T-helper 17 cell (primary cell): ENCODE results near the gene EFNA1. TPM values are rescaled to one million over a fixed set of nuclear protein-coding genes. Genes with fewer than 3 reads are reported as not detected.

Experiments used
- ATAC-seq: fragments of 150-1000 bp; cut with Tn5 transposase; 2 replicates; pipeline ENCODE4 v1.10.0; 2021; ENCODE audit warnings: mild to moderate bottlenecking, moderate library complexity
- DNase-seq, 3 donors: peaks; one replicate each; pipeline versions ENCODE4 v3.0.0 to v3.0.0-alpha.2; 2020 to 2021
- H3K9me3 ChIP-seq: one replicate; pipeline ENCODE4 v1.7.0; 2013; ENCODE audit warnings: low read length, mild to moderate bottlenecking; ENCODE audit not compliant: control insufficient read depth, poor library complexity, severe bottlenecking
- H3K27ac Mint-ChIP-seq: one replicate; pipeline ENCODE4 v1.8.0; 2022; ENCODE audit warnings: mild to moderate bottlenecking, moderate library complexity, mixed read lengths
- H3K27me3 Mint-ChIP-seq: one replicate; pipeline ENCODE4 v1.8.0; 2022; ENCODE audit warnings: mixed read lengths
- H3K36me3 Mint-ChIP-seq: one replicate; pipeline ENCODE4 v1.8.0; 2022; ENCODE audit warnings: low read depth, mixed read lengths
- H3K4me1 Mint-ChIP-seq: one replicate; pipeline ENCODE4 v1.8.0; 2022; ENCODE audit warnings: mild to moderate bottlenecking, mixed read lengths
- H3K4me3 Mint-ChIP-seq: one replicate; pipeline ENCODE4 v1.8.0; 2022; ENCODE audit warnings: mild to moderate bottlenecking, moderate library complexity, mixed read lengths
- total RNA-seq, 4 donors: library from RNA in 2 of 4; stranded (reverse) in 2 of 4; gene quantifications; one replicate each; pipeline ENCODE4 v1.2.3 and lab custom pipeline; 2022 to 2026

Gene EFNA1
- total RNA-seq, 2 donors from 2014 or later: 1.0 TPM; not detected in 1

DNA sequence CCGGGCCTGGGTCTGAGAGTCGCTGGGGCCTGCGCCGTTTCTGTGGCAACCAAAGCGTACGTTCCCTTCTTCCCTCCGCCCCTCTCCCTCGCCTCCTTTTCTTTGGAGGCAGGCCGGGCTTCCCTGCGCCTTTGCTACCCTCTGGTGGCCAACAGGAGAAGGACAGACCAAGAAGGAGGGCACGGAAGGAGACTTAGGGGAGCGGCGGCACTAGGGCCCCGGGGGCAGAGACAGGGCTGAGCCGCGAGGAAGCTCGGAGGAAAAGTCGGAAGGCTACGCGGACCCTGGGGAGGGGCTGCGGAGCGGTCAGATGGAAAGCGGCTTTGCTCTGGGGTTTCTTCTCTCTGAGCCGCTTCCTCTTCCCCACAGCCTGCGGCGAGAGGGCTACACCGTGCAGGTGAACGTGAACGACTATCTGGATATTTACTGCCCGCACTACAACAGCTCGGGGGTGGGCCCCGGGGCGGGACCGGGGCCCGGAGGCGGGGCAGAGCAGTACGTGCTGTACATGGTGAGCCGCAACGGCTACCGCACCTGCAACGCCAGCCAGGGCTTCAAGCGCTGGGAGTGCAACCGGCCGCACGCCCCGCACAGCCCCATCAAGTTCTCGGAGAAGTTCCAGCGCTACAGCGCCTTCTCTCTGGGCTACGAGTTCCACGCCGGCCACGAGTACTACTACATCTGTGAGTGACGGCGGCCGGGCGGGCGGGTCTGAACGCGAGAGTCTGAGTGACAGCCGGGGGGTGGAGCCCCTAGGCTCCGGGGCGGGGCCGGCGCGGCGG, 42.8 kb upstream of the EFNA1 start:
- peak overlapping the region; percentile 91 for H3K27ac Mint-ChIP-seq
- ATAC-seq (peak; percentile 81), DNase-seq (peak; percentile 84 to 88 (median 85))
- H3K36me3 Mint-ChIP-seq: peaks cover 4% of the 10 kb centered on the region
- peaks cover 37% of the 10 kb centered on the region for H3K4me1 Mint-ChIP-seq
- no peaks in the 10 kb centered on the region for H3K9me3 ChIP-seq
- peak overlapping the region; percentile 96 for H3K4me3 Mint-ChIP-seq
- peaks cover 23% of the 10 kb centered on the region for H3K27me3 Mint-ChIP-seq

DNA sequence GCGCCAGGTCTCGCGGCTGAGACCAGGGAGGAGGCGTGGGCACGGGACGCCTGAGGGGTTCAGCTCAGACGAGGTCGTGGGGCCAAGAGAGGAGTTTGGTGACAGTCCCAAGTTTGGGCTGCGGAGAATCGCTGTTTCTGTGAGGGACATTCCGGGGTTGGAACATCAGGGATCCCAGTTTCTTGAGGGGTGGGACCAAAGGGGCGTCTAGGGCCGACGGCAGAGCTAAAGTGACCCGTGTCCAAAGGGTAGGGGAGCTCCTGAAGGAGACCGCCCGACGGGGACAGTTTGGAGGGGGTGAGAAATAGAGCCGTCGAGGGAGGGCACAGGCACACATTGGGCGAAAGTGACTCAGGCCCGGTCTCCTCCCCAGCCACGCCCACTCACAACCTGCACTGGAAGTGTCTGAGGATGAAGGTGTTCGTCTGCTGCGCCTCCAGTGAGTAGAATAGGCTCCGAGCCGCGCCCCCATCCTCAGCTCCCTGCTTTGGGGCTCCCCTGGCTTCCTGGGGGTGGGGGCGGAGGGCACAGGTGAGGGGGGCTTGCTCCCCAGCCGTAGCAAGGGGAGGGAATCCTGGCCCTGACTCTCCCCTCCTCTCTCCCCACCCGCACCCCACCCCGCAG, 42.1 kb upstream of the EFNA1 start:
- ATAC-seq: peak; percentile 37

GRCh38 chr1:155086128-155086741, 41.4 kb upstream of the EFNA1 start:
- Mint-ChIP-seq H3K4me1 (peaks cover 35% of the 10 kb centered on the region), H3K4me3 (peak overlapping the region; percentile 96), H3K27me3 (peaks cover 21% of the 10 kb centered on the region), H3K27ac (peak overlapping the region; percentile 91), H3K36me3 (peaks cover 4% of the 10 kb centered on the region)
- ATAC-seq (peak; percentile 22), DNase-seq (peak; percentile 73 to 81 (median 74))
- H3K9me3 ChIP-seq: no peaks in the 10 kb centered on the region

More for the DNA sequence above, 42.1 kb upstream of the EFNA1 start:
- peak overlapping the region; percentile 96 for H3K4me3 Mint-ChIP-seq
- H3K27ac Mint-ChIP-seq: peak overlapping the region; percentile 91
- H3K27me3 Mint-ChIP-seq: peaks cover 23% of the 10 kb centered on the region
- H3K4me1 Mint-ChIP-seq: peaks cover 35% of the 10 kb centered on the region
- H3K36me3 Mint-ChIP-seq: peaks cover 4% of the 10 kb centered on the region
- peak; percentile 45 to 75 (median 61) for DNase-seq
- H3K9me3 ChIP-seq: no peaks in the 10 kb centered on the region

DNA sequence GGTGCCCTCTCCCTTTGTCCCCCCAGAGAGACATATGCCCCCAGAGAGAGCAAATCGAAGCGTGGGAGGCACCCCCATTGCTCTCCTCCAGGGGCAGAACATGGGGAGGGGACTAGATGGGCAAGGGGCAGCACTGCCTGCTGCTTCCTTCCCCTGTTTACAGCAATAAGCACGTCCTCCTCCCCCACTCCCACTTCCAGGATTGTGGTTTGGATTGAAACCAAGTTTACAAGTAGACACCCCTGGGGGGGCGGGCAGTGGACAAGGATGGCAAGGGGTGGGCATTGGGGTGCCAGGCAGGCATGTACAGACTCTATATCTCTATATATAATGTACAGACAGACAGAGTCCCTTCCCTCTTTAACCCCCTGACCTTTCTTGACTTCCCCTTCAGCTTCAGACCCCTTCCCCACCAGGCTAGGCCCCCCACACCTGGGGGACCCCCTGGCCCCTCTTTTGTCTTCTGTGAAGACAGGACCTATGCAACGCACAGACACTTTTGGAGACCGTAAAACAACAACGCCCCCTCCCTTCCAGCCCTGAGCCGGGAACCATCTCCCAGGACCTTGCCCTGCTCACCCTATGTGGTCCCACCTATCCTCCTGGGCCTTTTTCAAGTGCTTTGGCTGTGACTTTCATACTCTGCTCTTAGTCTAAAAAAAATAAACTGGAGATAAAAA, 40.7 kb upstream of the EFNA1 start:
- ATAC-seq: no peak
- Mint-ChIP-seq H3K27me3 (peaks cover 13% of the 10 kb centered on the region), H3K27ac (peak overlapping the region; percentile 91), H3K4me3 (peak overlapping the region; percentile 96), H3K36me3 (no peaks in the 10 kb centered on the region), H3K4me1 (peaks cover 35% of the 10 kb centered on the region)
- no peak for DNase-seq
- no peaks in the 10 kb centered on the region for H3K9me3 ChIP-seq

DNA sequence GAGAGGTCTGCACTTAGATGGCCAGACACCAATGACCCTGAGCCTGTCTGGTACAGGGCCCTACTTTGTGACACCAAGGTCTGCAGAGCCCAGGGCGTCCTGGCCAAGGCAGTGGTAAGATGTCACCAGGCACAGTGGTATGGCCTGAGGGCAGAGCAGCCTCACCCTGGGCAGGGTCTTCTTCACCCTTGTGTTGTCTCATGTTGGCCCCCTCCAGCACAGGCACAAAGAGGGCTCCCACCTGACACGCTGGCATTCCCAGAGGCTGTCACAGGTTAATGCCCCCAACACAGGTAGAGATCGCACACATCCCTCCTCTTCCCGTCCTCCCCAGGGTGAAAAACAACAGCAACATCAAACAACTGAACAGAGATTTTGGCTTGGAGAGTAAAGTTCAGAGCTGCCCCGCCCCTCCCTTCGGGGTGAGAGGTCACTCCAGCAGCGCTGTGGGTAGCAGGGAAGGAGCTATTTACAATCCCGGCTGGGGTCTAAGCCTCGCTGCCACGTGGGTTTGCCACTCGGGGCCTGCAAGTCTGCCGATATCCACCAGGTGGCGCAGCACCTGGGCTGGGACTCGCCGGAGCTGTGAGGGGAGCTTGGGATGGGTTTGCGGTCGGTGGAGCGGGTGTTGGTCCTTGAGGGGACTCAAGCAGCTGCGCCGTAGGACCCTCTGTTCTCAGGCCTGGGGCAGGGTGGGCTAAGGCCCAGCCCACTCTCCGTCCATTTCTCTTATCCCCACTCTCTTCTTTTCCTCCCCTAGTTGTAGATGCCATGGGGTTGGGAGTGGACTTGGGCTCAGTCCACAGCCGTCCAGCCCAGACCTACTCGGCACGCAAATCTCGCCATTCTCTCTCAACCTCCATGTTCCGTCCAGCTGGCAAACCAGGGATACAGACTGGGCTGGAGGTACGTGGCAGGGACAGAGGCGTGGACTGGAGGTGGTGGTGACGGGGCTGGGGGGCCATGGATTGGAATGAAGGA, 36.3 kb upstream of the EFNA1 start:
- H3K9me3 ChIP-seq: no peaks in the 10 kb centered on the region
- peaks cover 8% of the 10 kb centered on the region for H3K27me3 Mint-ChIP-seq
- peak; percentile 80 for ATAC-seq
- peak; percentile 70 to 80 (median 70) for DNase-seq
- H3K4me3 Mint-ChIP-seq: no peak overlapping the region
- no peak overlapping the region for H3K27ac Mint-ChIP-seq
- H3K4me1 Mint-ChIP-seq: peaks cover 11% of the 10 kb centered on the region
- H3K36me3 Mint-ChIP-seq: no peaks in the 10 kb centered on the region

- no peaks in the 10 kb centered on the region for H3K9me3 ChIP-seq
- Mint-ChIP-seq H3K4me1 (peaks cover 10% of the 10 kb centered on the region), H3K4me3 (no peak overlapping the region), H3K36me3 (no peaks in the 10 kb centered on the region), H3K27me3 (peaks cover 8% of the 10 kb centered on the region), H3K27ac (no peak overlapping the region)
- no peak for DNase-seq
- ATAC-seq: no peak
Measured at GRCh38 chr1:155092131-155092530, 35.5 kb upstream of the EFNA1 start.

DNA sequence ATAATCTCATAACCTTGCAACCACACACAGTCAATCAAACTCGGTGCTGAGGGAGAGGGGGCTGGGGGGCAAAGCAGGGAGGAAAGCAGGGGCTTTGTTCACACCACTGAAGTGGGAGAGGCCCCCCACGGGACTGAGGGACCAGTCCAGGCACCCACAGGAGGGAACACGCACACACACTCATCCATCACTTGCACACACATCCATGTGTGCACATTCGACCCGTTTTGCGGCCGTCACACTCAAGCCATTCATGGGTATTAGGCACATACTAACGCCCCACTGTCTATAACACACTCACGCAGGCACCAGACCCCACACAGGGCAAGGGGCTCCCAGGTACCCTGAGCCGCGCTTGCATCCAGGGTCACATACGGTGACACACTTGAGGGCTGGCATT, 35.0 kb upstream of the EFNA1 start:
- Mint-ChIP-seq H3K27me3 (peaks cover 8% of the 10 kb centered on the region), H3K36me3 (no peaks in the 10 kb centered on the region), H3K4me3 (peak overlapping the region; percentile 36), H3K4me1 (peaks cover 10% of the 10 kb centered on the region), H3K27ac (no peak overlapping the region)
- DNase-seq: no peak
- ATAC-seq: no peak
- no peaks in the 10 kb centered on the region for H3K9me3 ChIP-seq

DNA sequence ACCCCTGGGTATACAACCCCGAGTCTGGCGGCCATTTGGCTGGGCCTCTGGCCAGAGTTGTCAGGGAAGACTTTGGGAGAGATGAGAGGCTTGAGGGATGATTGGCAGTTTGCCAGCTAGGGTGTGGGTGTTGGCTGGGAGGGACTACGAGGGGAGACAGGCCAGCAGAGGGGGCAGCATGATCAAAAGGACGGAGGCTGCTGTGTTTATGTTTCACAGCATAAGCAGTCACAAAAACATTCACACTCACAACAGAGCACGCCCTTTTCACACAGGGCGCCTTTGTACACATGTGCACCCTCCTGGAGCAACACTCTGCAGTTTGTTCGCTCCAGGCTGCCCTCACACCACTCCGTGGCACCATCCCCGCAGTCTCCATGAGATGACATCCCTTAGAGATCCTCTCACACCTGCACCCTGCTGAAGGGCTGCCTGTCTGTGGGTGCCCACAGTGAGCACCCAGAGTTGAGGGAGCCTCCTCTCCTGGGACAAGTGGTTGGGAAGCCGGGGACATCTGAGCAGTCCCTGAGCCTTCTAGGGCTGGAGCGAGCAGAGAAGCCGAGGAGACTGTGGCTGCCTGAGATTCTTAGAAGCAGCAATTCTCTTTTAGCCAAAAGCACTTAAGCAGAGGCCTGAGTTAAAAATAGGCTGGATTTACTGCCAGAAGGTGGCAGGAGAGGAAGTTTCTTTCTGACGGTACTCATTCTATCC, 33.6 kb upstream of the EFNA1 start:
- no peaks in the 10 kb centered on the region for H3K9me3 ChIP-seq
- peak; percentile 66 for ATAC-seq

GRCh38 chr1:155094622-155094948, 33.1 kb upstream of the EFNA1 start:
- peaks cover 8% of the 10 kb centered on the region for H3K4me1 Mint-ChIP-seq

More for the DNA sequence above, 33.6 kb upstream of the EFNA1 start:
- Mint-ChIP-seq H3K27ac (no peak overlapping the region), H3K36me3 (no peaks in the 10 kb centered on the region), H3K27me3 (peaks cover 8% of the 10 kb centered on the region), H3K4me1 (peaks cover 8% of the 10 kb centered on the region), H3K4me3 (no peak overlapping the region)
- DNase-seq: no peak

DNA sequence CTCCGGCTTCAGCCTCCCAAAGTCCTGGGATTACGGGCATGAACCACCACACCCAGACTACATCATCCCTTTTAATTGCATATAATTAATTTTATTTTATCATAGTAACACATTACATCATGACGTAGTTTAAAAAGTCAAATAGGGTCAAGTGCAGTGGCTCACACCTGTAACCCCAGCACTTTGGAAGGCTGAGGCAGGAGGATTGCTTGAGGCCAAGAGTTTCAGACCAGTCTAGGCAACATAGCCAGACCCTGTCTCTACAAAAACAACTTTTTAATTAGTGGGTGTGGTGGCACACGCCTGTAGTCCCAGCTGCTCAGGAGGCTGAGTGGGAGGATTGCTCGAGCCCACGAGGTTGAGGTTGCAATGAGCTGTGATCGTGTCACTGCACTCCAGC, 28.3 kb upstream of the EFNA1 start:
- DNase-seq: no peak
- Mint-ChIP-seq H3K27ac (no peak overlapping the region), H3K4me1 (no peaks in the 10 kb centered on the region), H3K27me3 (peaks cover 13% of the 10 kb centered on the region), H3K36me3 (no peaks in the 10 kb centered on the region), H3K4me3 (no peak overlapping the region)
- ATAC-seq: no peak
- no peaks in the 10 kb centered on the region for H3K9me3 ChIP-seq

More at GRCh38 chr1:155094622-155094948, 33.1 kb upstream of the EFNA1 start:
- H3K36me3 Mint-ChIP-seq: no peaks in the 10 kb centered on the region
- peaks cover 8% of the 10 kb centered on the region for H3K27me3 Mint-ChIP-seq
- no peak overlapping the region for H3K4me3 Mint-ChIP-seq
- no peak for ATAC-seq
- DNase-seq: no peak
- no peak overlapping the region for H3K27ac Mint-ChIP-seq
- H3K9me3 ChIP-seq: no peaks in the 10 kb centered on the region

DNA sequence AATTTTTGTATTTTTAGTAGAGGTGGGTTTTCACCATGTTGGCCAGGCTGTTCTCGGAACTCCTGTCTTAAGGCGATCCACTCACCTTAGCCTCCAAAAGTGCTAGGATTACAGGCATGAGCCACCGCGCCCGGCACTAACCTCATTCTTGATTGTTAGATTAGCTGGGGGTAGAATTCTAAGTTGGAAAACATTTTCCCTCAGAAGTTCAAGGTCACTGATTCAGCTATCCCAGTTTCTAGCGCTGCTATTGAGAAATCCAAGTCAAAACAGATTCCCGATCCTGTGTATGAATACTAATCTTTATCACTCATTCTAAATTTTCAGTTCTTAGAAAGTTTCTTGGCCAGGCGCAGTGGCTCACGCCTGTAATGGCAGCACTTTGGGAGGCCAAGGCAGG, 24.4 kb upstream of the EFNA1 start:
- DNase-seq: no peak
- Mint-ChIP-seq H3K27ac (no peak overlapping the region), H3K36me3 (peaks cover 3% of the 10 kb centered on the region), H3K27me3 (peaks cover 17% of the 10 kb centered on the region), H3K4me3 (no peak overlapping the region), H3K4me1 (no peaks in the 10 kb centered on the region)
- H3K9me3 ChIP-seq: no peaks in the 10 kb centered on the region
- no peak for ATAC-seq
